KMS-11 (cell line): Measurements from ENCODE around the gene FCHSD2.

Experiments used
- H2AFZ ChIP-seq: fragments of 200-600 bp; sonication (generic); 2 replicates; pipeline ENCODE4 v1.6.1; 2016; ENCODE audit warnings: antibody characterized with exemption, mixed run types, low read depth
- H3K27ac ChIP-seq: fragments of 200-600 bp; sonication (generic); 2 replicates; pipeline ENCODE4 v1.6.1; 2016; ENCODE audit warnings: mild to moderate bottlenecking, mixed run types
- H3K27me3 ChIP-seq: fragments of 200-600 bp; sonication (generic); 2 replicates; pipeline ENCODE4 v1.6.1; 2017; ENCODE audit warnings: mild to moderate bottlenecking, low read depth, mixed run types, moderate library complexity; ENCODE audit not compliant: insufficient read depth
- H3K36me3 ChIP-seq: fragments of 200-600 bp; sonication (generic); 2 replicates; pipeline ENCODE4 v1.6.1; 2017; ENCODE audit warnings: mild to moderate bottlenecking, mixed run types; ENCODE audit not compliant: insufficient read depth
- H3K4me1 ChIP-seq: fragments of 200-600 bp; sonication (generic); 2 replicates; pipeline ENCODE4 v1.6.1; 2016; ENCODE audit warnings: mild to moderate bottlenecking, low read depth, mixed run types; ENCODE audit not compliant: poor library complexity, severe bottlenecking
- H3K4me2 ChIP-seq: fragments of 200-600 bp; sonication (generic); 2 replicates; pipeline ENCODE4 v1.7.0; 2016; ENCODE audit warnings: mild to moderate bottlenecking, mixed run types
- H3K4me3 ChIP-seq: fragments of 200-600 bp; sonication (generic); IDR thresholded peaks from 2 replicates; pipeline ENCODE4 v1.6.1; 2017; ENCODE audit warnings: low read depth, low read length, mixed read lengths; ENCODE audit not compliant: insufficient read depth
- H3K79me2 ChIP-seq: fragments of 200-600 bp; sonication (generic); 2 replicates; pipeline ENCODE4 v1.6.1; 2016; ENCODE audit warnings: low read depth, mixed run types; ENCODE audit not compliant: insufficient read depth
- H3K9ac ChIP-seq: fragments of 200-600 bp; sonication (generic); 2 replicates; pipeline ENCODE4 v1.6.1; 2016; ENCODE audit warnings: mild to moderate bottlenecking, mixed run types
- H4K20me1 ChIP-seq: fragments of 200-600 bp; sonication (generic); 2 replicates; pipeline ENCODE4 v1.6.1; 2016; ENCODE audit warnings: mild to moderate bottlenecking, mixed run types; ENCODE audit not compliant: insufficient read depth
- CTCF ChIP-seq: fragments of 200-600 bp; sonication (generic); conservative IDR thresholded peaks from 2 replicates; pipeline ENCODE4 v1.6.1; 2017; ENCODE audit warnings: low read depth, mild to moderate bottlenecking, antibody characterized with exemption, low read length, moderate library complexity, mixed read lengths

Gene FCHSD2

GRCh38 chr11:73024639-73025038 lies 117.5 kb downstream of the FCHSD2 start:
- TF ChIP-seq CTCF, result no peak
- no peaks in the 10 kb centered on the region; the same call in 1 of the 2 replicates for H3K79me2 ChIP-seq

GRCh38 chr11:73019996-73020395 lies 122.1 kb downstream of the FCHSD2 start:
- no peaks in the 10 kb centered on the region for H3K4me1 ChIP-seq
- no peak overlapping the region for H3K4me2 ChIP-seq
- H3K4me3 ChIP-seq, result no peak overlapping the region
- no peaks in the 10 kb centered on the region; the same call in 1 of the 2 replicates for H3K79me2 ChIP-seq
- no peak for TF ChIP-seq CTCF
- no peak overlapping the region for H2AFZ ChIP-seq
- no peaks in the 10 kb centered on the region for H3K27me3 ChIP-seq
- no peak overlapping the region for H3K9ac ChIP-seq
- no peaks in the 10 kb centered on the region for H4K20me1 ChIP-seq
- H3K36me3 ChIP-seq, result no peaks in the 10 kb centered on the region
- no peak overlapping the region for H3K27ac ChIP-seq

More at GRCh38 chr11:73024639-73025038, 117.5 kb downstream of the FCHSD2 start:
- Histone ChIP-seq H3K27ac (no peak overlapping the region), H2AFZ (no peak overlapping the region), H3K4me2 (no peak overlapping the region), H3K36me3 (no peaks in the 10 kb centered on the region), H3K4me3 (no peak overlapping the region), H4K20me1 (no peaks in the 10 kb centered on the region), H3K4me1 (no peaks in the 10 kb centered on the region), H3K27me3 (no peaks in the 10 kb centered on the region), H3K9ac (no peak overlapping the region)

- Histone ChIP-seq H2AFZ (no peak overlapping the region), H3K9ac (no peak overlapping the region), H3K27ac (no peak overlapping the region), H3K4me1 (no peaks in the 10 kb centered on the region), H3K4me2 (no peak overlapping the region), H3K27me3 (no peaks in the 10 kb centered on the region), H3K36me3 (no peaks in the 10 kb centered on the region), H3K4me3 (no peak overlapping the region), H4K20me1 (no peaks in the 10 kb centered on the region), H3K79me2 (no peaks in the 10 kb centered on the region; the same call in 1 of the 2 replicates)
- TF ChIP-seq CTCF, result no peak
Measured at GRCh38 chr11:73019449-73019848, 122.7 kb downstream of the FCHSD2 start.

- Histone ChIP-seq H3K27me3 (no peaks in the 10 kb centered on the region), H3K4me2 (no peak overlapping the region), H3K27ac (no peak overlapping the region), H3K36me3 (no peaks in the 10 kb centered on the region), H3K4me3 (no peak overlapping the region), H4K20me1 (no peaks in the 10 kb centered on the region), H3K4me1 (no peaks in the 10 kb centered on the region), H3K79me2 (no peaks in the 10 kb centered on the region; the same call in 1 of the 2 replicates), H2AFZ (no peak overlapping the region), H3K9ac (no peak overlapping the region)
- no peak for TF ChIP-seq CTCF
Measured at GRCh38 chr11:73018856-73019255, 123.3 kb downstream of the FCHSD2 start.
